Measurements from ENCODE around the gene ABCC1.

Gene ABCC1

GRCh38 chr16:16050106-16050505, 100.7 kb downstream of the ABCC1 start:
- DNase-seq = no peak

- DNase-seq = no peak
Observed at GRCh38 chr16:16051132-16051531, 101.7 kb downstream of the ABCC1 start.

- no peak for DNase-seq
Observed at GRCh38 chr16:16052916-16053315, 103.5 kb downstream of the ABCC1 start.

- no peak for DNase-seq
Observed at GRCh38 chr16:16057102-16057501, 107.7 kb downstream of the ABCC1 start.

GRCh38 chr16:16059160-16059559, 109.7 kb downstream of the ABCC1 start:
- no peak for DNase-seq

- DNase-seq = no peak
Observed at GRCh38 chr16:16059895-16060590, 110.6 kb downstream of the ABCC1 start.

- DNase-seq = no peak
Observed at GRCh38 chr16:16062023-16062937, 112.9 kb downstream of the ABCC1 start.

- DNase-seq = no peak
Observed at GRCh38 chr16:16063683-16064082, 114.3 kb downstream of the ABCC1 start.

- no peak for DNase-seq
Observed at GRCh38 chr16:16064874-16065384, 115.5 kb downstream of the ABCC1 start.

GRCh38 chr16:16067127-16067526, 117.7 kb downstream of the ABCC1 start:
- no peak for DNase-seq

GRCh38 chr16:16071631-16072244, 122.3 kb downstream of the ABCC1 start:
- DNase-seq = no peak

GRCh38 chr16:16073001-16073545, 123.7 kb downstream of the ABCC1 start:
- no peak for DNase-seq

- DNase-seq = no peak
Observed at GRCh38 chr16:16073891-16074881, 124.8 kb downstream of the ABCC1 start.

- no peak for DNase-seq
Observed at GRCh38 chr16:16075488-16076422, 126.3 kb downstream of the ABCC1 start.

- no peak for DNase-seq
Observed at GRCh38 chr16:16076423-16076813, 127.0 kb downstream of the ABCC1 start.

- DNase-seq = no peak
Observed at GRCh38 chr16:16080465-16081065, 131.1 kb downstream of the ABCC1 start.

- no peak for DNase-seq
Observed at GRCh38 chr16:16081141-16081540, 131.7 kb downstream of the ABCC1 start.

- DNase-seq = no peak
Observed at GRCh38 chr16:16082255-16082654, 132.8 kb downstream of the ABCC1 start.

- no peak for DNase-seq
Observed at GRCh38 chr16:16083421-16084156, 134.2 kb downstream of the ABCC1 start.

GRCh38 chr16:16084874-16085273, 135.5 kb downstream of the ABCC1 start:
- no peak for DNase-seq
